ENCODE data around the gene EDNRB.
A peak's percentile ranks its signal among the peaks of the same experiment; 100 is the strongest.
"Not testable (repeated sequence)": the region's sequence is repeated elsewhere in the genome, so short reads cannot be mapped to it uniquely, and the experiment has no call there.

EDNRB gene

GRCh38 chr13:77918391-77919245 is at the start of gene EDNRB:
Gene EDNRB, minus strand, starts transcription at chr13:77918831. Its CDS starts 258 bp downstream, at chr13:77918573.
- DNase-seq = peak; percentile 9

DNA sequence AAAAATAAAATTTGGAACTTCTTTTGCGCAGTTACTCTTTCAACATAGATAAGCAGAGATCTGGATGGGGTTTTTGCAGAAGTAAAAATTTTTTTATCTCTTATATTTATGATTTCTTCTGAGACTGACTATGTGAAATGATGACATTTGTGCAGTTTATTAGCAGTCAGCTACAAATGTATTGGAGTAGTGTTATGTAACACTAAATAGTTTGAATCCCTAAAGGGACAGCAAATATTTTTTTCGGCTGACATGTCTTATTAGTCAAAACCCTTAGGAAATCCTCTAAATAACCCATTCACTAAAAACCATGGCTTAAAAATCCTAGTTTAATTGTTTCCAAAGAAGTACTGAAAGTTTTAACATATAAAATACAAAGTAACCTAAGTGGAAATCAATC is 48.0 kb upstream of the EDNRB start:
- no peak for DNase-seq

DNA sequence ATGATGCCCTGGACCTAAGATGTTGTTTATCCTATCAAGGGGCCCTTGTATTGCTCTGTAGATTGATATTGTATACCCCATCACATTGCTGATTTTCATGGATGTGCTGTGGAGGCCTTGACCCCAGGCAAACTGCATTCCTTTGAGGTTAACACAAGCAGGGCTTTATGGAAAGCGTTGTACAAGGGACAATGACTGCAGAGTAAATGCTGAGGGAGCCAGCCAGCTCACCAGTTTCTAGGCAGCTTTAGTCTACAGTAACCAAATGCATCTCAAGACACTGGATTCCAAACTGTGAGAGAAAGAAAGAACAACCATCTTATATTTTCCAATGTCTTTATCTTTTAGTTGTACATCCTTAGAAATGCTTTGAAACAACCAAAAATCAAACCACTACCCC is 34.1 kb upstream of the EDNRB start:
- no peak for DNase-seq

DNA sequence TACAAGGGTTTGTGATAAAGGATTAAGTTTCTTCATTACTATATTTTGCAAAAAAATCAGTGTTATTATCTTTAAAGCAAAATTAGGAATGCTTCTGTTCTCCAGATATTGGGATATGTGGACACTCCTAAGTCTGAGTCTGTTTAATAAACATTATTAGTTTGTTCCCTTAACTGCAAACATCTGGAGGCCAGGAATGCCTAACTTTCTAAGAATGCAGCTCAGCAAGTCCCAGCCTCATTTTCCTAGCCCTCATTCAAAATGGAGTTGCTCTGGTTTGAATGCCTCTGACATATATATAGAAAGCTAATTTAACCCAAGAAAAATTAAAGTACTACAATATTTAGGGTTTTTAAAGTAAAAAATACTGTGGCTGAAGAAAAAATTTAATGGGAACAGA is 33.6 kb upstream of the EDNRB start:
- DNase-seq = no peak

DNA sequence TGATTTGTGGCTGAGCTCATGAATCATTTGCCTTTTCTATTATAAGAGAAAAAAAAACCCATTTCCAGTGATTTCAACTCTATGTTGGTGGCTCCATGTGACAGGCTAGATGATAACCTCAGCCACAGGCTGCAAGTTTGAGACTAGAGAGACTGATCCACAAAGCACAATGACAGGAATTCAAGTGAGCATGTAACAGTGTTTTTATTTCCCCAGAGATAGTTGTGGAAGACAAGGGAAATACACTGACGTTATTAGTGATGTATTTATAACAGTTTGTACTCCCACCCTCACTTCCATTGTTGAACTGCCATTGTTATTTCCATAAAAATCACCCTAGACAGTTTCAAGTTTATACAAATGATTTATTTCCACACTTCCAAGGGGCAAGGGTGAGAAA is 27.9 kb upstream of the EDNRB start:
- no peak for DNase-seq

DNA sequence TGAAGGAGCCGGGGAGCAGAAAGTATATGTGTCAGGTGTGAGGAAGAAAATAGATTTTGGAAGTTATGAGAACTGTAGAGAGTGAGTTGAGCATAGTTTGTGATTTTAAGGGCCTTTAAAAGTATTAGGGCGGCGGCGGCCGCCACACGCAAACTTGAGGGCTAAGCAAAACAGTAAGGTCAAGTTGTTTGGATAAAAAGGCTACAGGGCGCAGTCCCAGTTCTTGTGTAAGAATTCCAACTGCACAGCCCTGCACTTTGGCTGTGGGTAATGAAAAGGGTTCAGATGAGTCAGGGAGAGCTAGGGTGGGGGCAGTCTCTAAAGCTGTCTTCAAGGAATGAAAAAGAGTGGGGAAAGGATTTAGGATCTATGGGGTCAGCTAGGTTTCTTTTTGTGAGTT is 16.4 kb upstream of the EDNRB start:
- not testable (repeated sequence) for DNase-seq

GRCh38 chr13:77930430-77930829 is 11.8 kb upstream of the EDNRB start:
- no peak for DNase-seq

- DNase-seq = no peak
Measured at GRCh38 chr13:77928909-77929308, 10.3 kb upstream of the EDNRB start.

GRCh38 chr13:77925616-77926015 is 7.0 kb upstream of the EDNRB start:
- no peak for DNase-seq

GRCh38 chr13:77919921-77920294 is 1.3 kb upstream of the EDNRB start:
- DNase-seq = no peak

GRCh38 chr13:77919246-77919920 is 752 bp upstream of the EDNRB start:
- DNase-seq = no peak

DNA sequence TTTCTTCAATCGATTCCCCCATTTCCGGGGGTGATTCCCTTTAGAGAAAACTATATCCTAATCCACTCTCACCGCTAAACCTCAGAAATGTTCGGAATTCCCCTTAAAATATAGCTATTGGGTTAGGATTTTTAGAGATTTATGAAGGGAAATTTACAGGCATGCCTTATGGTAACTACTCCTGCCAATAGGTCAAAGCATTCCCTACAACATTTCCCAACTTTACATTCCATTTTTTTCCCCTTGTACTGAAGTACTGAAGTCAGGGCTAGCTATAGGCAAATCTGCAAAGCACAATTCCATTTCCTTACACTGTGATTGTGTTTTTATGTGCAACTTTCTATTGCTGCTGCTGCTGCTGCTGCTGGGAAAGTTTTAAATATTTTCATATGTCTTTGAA is 2.1 kb downstream of the EDNRB start:
- DNase-seq = no peak

GRCh38 chr13:77915686-77916085 is 2.9 kb downstream of the EDNRB start:
- no peak for DNase-seq

DNA sequence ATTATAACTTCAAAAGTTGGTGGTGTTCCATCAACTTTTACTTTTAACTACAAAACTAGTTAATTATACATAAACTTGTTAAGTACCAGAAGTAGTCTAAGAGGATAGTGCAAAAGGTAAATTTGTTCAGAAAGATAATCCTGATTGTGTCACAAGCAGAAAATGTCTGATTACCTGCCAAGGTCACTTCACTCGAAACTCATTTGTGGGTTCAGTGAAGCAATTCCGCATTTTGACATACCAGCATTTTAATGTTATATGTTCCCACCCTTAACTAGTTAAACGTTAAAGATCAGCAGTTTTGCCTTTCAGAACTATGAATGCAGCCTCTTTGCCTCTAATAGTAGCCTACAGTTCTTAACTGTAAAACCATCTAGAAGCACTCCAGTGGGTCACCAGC is 5.6 kb downstream of the EDNRB start:
- no peak for DNase-seq

DNA sequence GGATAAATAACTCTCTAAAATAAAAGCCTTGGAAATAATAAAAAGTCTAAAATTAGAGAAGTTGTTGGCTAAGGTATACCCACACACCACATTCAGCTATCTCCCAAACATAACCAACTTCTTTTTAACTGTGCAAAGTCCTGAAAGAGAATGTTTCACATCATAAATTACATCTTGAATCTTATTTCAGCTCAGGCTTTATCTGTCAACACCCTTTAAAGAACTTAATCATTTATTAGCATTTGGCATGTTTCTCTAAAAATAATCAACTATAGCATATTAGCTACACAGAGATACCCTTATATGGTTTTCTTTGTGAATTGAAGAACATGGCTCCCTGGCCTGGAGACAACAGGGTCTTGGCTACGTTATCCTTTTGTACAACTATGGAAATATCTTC is 6.9 kb downstream of the EDNRB start:
- DNase-seq = no peak

GRCh38 chr13:77909827-77910226 is 8.8 kb downstream of the EDNRB start:
- DNase-seq = no peak

- no peak for DNase-seq
Measured at GRCh38 chr13:77908531-77908930, 10.1 kb downstream of the EDNRB start.

DNA sequence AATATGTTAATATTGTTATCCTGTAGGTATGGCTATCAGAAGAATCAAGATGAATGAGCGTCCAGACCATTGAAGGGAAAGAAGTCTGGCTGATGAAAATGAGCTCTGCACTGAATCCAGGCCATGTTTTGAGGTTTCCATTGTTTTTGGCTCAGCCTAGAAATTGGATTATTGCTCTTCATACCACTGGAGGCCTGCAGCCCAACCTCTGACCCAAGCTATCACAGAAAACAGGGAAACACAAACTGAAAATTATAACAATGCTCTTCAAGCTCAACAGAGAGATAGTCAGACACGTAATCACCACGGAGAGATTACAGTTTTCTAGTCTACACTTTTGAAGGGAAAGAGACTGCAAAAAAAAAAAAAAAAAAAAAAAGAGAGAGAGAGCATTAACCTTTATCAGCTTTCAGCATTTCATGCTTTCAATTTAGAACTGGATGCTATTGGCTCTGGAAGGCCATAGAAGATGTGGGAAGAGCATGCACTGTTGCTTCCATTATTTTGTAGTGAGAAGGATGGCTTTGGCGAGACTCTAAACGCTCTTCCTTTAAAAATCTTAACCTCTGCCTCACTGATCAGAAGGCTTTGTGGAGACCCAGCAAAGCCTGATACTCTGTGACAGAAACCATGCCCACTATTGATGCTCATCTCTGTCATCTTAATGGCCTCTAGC is 10.8 kb downstream of the EDNRB start:
- no peak for DNase-seq

DNA sequence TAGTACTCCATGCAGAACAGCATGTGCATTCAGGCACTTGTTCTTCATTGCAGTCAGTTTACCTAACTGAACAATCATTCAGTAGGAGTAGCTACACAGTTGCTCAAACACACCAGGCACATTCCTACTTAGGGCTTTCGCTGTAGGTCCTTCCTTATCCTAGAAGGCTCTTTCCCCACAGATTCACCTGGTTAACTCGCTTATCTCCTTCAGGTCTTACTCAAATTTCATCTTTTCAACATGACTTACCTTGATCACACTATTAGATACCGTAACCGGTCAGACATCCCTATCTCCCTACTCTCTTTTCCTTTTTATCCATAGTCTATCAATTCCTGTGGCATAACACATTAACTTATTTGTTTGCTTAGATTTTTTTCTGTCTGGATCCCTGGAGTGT is 14.6 kb downstream of the EDNRB start:
- no peak for DNase-seq

DNA sequence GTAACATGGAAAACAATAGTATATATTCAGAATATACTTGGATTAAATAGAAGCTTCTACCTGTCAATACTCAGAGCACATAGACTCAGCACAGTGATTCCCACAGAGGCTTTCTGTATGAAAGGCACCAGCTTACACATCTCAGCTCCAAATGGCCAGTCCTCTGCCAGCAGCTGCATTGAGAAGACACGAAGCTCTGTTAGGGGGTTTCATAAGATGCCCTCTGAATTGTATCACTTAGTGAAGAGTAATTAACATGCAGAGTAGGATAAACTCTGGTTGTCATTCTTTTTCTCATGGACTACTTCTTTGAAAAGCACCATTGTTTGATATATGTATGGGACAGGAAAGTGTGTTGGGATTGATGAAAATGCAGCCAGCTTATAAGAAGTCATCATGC is 15.2 kb downstream of the EDNRB start:
- no peak for DNase-seq

DNA sequence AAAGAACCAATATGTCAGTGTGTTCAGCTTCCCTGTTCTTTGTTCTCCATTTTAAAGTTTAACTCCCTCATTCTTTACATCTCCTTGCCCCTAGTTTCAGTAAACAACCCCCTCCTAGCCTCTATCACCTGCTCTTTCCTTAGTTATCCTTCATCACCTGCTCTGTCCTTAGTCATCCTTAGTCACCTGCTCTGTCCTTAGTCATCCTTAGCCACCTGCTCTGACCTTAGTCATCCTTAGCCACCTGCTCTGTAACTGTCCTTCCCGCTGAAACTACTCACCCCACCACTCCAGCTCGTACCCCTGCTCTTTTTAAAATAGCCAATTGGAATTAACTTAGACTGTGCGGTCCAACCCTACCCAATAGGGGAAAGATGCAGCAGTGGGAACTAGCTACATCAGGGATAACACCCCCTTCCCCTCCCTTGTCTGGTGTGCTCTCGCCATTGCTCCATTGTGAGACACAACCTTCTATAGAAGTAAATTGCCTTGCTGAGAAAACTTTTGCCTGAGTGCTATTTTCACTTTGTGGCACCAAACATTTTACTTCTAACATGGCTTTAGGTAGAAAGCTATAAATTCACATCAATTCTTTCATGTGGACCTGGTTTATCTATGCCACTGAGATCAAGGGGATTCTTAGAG is 16.2 kb downstream of the EDNRB start:
- DNase-seq = no peak

- no peak for DNase-seq
Measured at GRCh38 chr13:77898097-77898496, 20.5 kb downstream of the EDNRB start.

GRCh38 chr13:77896977-77897376 is 21.7 kb downstream of the EDNRB start:
- DNase-seq = no peak

- DNase-seq = no peak
Measured at GRCh38 chr13:77896536-77896935, 22.1 kb downstream of the EDNRB start.
